Stimulated activated CD8-positive, alpha-beta memory T cell treated with anti-CD3 and anti-CD28 coated beads, Interleukin-4, amount 100 ng/mL, for 4 hours (primary cell): ENCODE measurements around the gene GCNT1.
"Not testable (repeated sequence)": the region's sequence is repeated elsewhere in the genome, so short reads cannot be mapped to it uniquely, and the experiment has no call there.

Experiments used
- DNase-seq, 2 donors: peaks; one replicate each; pipeline ENCODE4 v3.0.0-alpha.2; 2020; ENCODE audit warnings: low read depth in 2 of 2, low spot score in 1 of 2

GCNT1 gene

GRCh38 chr9:76486151-76486550 is 27.2 kb downstream of the GCNT1 start:
- DNase-seq: no peak

- DNase-seq: no peak
These were observed 31.4 kb downstream of the GCNT1 start for GRCh38 chr9:76490249-76490990.

- not testable (repeated sequence) for DNase-seq
These were observed 32.1 kb downstream of the GCNT1 start for GRCh38 chr9:76491056-76491455.

GRCh38 chr9:76493496-76493895 is 34.5 kb downstream of the GCNT1 start:
- not testable (repeated sequence) for DNase-seq

- DNase-seq: no peak
These were observed 41.1 kb downstream of the GCNT1 start for GRCh38 chr9:76500061-76500460.

- no peak for DNase-seq
These were observed 43.8 kb downstream of the GCNT1 start for GRCh38 chr9:76502746-76503145.

- DNase-seq: no peak
These were observed 51.1 kb downstream of the GCNT1 start for GRCh38 chr9:76510041-76510440.

- DNase-seq: no peak
These were observed 51.5 kb downstream of the GCNT1 start for GRCh38 chr9:76510446-76510845.

GRCh38 chr9:76512826-76513225 is 53.8 kb downstream of the GCNT1 start:
- DNase-seq: no peak

GRCh38 chr9:76516350-76516749 is 57.4 kb downstream of the GCNT1 start:
- no peak for DNase-seq

GRCh38 chr9:76516871-76517270 is 57.9 kb downstream of the GCNT1 start:
- DNase-seq: no peak

GRCh38 chr9:76519075-76519835 is 60.3 kb downstream of the GCNT1 start:
- DNase-seq: no peak

GRCh38 chr9:76521244-76521681 is 62.3 kb downstream of the GCNT1 start:
- DNase-seq: no peak

- DNase-seq: no peak
These were observed 62.9 kb downstream of the GCNT1 start for GRCh38 chr9:76521906-76522305.

- DNase-seq: not testable (repeated sequence)
These were observed 64.7 kb downstream of the GCNT1 start for GRCh38 chr9:76523617-76524200.

GRCh38 chr9:76525196-76525595 is 66.2 kb downstream of the GCNT1 start:
- DNase-seq: no peak

- no peak for DNase-seq
These were observed 67.0 kb downstream of the GCNT1 start for GRCh38 chr9:76526026-76526425.

GRCh38 chr9:76528056-76528455 is 69.1 kb downstream of the GCNT1 start:
- no peak for DNase-seq

GRCh38 chr9:76528642-76529190 is 69.7 kb downstream of the GCNT1 start:
- no peak for DNase-seq

- DNase-seq: no peak
These were observed 70.7 kb downstream of the GCNT1 start for GRCh38 chr9:76529653-76530052.

- no peak for DNase-seq
These were observed 71.6 kb downstream of the GCNT1 start for GRCh38 chr9:76530458-76531110.
